HG03565 (cell line): ENCODE measurements around the gene SAMHD1.
"Not testable (repeated sequence)": the region's sequence is repeated elsewhere in the genome, so short reads cannot be mapped to it uniquely, and the experiment has no call there.

Experiments
- ATAC-seq: cut with Tn5 transposase; IDR thresholded peaks from one replicate; pipeline ENCODE4 v1.9.1; 2021; ENCODE audit warnings: mild to moderate bottlenecking, moderate library complexity; ENCODE audit not compliant: unreplicated experiment

Gene SAMHD1

DNA sequence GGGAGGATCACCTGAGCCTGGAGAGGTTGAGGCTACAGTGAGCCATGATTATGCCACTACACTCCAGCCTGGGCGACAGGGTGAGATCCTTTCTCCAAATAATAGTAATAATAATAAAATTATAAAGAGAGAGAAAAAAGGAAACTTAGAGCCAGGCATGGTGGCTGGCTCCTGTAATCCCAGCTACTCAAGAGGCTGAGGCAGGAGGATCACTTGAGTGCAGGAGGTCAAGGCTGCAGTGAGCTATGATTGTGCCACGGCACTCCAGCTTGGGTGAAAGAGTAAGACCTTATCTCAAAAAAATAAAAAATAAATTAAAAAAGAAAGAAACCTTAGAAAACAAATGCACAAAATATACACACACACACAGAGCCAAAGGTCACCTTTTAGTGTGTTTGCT lies 5.2 kb upstream of the SAMHD1 start:
- ATAC-seq, result no peak

DNA sequence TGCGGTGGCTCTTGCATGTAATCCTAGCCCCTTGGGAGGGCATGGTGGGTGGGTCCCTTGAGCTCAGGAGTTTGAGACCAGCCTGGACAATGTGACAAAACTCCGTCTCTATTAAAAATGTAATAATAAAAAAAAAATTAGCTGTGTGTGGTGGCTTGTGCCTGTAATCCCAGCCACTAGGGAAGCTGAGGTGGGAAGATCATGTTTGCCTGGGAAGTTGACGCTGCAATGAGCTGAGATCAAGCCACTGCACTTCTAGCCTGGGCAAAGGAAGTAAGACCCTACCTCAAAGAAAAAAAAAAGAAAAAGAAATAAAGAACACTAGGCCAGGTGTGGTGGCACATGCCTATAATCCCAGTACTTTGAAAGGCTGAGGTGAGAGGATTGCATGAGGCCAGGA lies 4.5 kb upstream of the SAMHD1 start:
- no peak for ATAC-seq

DNA sequence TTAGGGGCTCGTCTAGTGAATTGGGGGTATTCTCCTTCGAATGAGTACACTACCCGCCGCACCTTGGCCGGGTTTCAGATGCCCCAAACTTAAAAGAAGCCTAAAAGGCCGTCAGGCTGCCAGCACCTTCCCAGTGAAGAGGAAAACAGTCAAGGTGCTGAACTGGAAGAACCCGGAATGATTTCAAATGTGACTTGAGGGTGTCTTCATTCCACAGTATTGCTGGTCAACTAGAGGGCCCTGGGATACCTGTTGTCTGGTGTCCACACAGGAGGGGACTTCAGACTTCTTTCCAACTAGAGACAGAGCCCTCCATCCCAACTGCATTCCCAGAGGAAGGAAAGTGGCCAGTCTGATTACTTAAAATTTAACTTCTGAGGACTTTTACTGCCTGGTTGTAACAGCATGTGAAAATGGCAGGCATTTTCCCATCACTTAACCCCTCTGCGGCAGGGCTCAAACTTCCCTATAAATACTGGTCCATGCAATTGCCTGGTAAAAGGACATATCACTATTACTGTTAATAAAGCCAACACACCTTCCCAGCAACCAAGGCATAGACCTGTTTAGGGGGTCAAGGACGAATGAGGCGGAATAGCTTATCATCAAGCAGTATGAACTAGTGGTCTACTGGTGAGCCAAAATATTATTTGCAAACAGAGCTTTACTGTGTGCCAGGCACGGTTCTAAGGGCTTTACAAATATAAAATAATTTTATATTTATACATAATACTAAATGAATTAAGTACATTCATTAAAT lies 651 bp upstream of the SAMHD1 start:
- no peak for ATAC-seq

DNA sequence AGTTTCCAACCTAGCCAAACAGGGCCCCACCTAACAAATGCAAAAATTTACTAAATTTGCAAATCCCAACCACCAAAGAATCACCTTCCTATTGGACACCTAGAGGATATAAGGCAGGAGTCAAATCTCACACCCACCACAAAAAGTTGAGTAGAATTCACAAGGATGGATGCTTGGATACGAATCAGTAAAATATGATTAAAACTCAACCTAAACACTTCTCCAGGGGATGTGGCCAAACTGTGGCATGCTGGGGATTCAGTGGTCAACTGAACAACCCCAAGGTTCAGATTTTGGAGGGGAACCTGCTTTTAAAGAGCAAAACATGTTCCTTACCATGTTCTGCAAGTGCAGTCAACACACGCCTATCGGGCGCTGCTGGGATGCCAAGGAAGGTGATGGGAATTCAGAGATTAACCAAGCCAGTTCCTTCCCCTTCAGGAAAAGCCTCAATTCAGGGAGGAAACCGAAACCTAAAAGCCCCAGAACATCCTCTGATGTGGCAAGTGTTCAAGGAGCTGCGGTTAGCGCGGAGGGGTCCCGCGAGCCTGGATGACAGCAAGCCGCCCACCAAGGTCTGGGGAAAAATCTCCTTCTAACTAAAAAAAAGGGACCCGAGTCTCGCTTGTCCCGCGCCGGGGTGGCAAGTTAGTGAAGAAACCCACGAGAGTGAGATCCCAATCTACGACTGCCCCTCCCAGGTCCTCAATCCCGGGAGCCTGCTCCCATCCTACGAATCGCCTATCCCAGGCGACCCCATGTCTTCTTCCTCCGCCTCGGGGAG lies 902 bp downstream of the SAMHD1 start:
- no peak for ATAC-seq

DNA sequence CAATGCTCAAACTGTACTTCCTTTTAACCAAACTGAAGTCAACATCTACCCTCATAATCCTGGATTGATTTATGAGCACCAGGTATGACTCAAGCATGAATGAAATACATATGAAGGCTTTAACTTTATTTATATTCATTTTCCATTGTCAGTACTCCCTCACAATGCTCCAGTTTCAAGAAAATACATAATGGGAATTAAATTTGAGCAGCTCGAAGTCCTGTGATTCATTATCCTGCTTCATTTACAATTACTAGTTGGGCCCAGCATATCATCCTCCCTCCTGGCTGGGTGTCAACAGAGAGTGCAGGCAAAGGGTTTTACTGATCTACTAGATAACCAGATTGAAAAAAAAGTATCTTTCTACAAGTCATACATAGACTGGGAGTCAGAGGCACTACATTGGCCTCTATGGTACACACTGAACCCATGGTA lies 10.1 kb downstream of the SAMHD1 start:
- no peak for ATAC-seq

DNA sequence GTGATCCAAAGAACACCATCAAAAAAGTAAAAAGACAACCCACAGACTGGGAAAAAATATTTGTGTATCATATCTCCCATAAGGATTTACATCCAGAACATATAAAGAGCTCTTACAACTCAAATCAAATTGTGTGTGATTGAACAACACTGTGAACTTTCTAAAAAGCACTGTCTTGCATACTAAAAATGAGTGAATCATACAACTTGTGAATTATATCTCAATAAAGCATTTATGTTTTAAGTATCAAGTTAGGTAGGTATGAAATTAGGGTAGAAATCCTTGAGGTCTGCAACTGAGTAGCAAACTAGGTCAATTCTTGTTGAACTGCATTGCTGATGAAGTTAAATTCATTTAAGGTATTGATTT lies 14.1 kb downstream of the SAMHD1 start:
- no peak for ATAC-seq

DNA sequence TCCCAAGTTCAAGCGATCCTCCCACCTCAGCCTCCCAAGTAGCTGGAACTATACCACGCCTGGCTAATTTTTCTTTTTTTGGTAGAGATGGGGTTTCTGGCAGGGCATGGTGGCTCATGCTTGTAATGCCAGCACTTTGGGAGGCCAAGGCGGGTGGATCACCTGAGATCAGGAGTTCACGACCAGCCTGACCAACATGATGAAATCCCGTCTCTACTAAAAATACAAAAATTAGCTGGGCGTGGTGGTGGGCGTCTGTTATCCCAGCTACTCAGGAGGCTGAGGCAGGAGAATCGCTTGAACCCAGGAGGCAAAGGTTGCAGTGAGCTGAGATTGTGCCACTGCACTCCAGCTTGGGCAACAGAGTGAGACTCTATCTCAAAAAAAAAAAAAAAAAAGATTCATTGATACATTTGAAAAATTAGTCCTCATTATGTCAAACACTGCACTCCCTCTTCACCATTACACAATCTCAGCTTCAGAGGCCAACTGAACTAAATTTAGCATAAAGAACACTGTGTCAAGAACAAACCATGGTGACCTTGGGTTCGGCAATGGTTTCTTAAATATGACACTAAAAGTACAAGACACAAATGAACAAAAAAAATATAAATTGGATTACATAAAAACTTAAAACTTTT lies 14.6 kb downstream of the SAMHD1 start:
- ATAC-seq, result not testable (repeated sequence)

DNA sequence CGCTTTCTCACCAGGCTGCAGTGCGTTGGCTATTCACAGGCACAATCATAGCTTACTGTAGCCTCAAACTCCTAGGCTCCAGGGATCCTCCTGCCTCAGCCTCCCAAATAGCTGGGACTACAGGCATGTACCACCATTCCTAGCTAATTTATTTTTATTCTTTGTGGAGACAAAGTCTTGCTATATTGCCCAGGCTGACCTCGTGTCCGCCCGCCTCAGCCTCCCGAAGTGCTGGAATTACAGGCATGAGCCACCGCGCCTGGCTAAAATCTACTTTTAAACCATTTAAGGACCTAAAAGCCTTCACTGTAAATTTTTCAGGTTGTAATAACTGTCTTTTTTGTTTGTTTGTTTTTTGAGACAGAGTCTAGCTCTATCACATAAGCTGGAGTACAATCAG lies 15.2 kb downstream of the SAMHD1 start:
- no peak for ATAC-seq

DNA sequence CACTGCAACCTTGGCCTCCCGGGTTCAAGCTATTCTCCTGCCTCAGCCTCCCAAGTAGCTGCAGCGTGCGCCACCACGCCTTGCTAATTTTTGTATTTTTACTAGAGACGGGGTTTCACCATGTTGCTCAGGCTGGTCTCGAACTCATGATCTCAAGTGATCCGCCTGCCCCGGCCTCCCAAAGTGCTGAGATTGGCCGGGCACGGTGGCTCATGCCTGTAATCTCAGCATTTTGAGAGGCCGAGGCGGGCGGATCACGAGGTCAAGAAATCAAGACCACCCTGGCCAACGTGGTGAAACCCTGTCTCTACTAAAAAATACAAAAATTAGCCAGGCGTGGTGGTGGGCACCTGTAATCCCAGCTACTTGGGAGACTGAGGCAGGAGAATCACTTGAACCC lies 17.9 kb downstream of the SAMHD1 start:
- not testable (repeated sequence) for ATAC-seq

DNA sequence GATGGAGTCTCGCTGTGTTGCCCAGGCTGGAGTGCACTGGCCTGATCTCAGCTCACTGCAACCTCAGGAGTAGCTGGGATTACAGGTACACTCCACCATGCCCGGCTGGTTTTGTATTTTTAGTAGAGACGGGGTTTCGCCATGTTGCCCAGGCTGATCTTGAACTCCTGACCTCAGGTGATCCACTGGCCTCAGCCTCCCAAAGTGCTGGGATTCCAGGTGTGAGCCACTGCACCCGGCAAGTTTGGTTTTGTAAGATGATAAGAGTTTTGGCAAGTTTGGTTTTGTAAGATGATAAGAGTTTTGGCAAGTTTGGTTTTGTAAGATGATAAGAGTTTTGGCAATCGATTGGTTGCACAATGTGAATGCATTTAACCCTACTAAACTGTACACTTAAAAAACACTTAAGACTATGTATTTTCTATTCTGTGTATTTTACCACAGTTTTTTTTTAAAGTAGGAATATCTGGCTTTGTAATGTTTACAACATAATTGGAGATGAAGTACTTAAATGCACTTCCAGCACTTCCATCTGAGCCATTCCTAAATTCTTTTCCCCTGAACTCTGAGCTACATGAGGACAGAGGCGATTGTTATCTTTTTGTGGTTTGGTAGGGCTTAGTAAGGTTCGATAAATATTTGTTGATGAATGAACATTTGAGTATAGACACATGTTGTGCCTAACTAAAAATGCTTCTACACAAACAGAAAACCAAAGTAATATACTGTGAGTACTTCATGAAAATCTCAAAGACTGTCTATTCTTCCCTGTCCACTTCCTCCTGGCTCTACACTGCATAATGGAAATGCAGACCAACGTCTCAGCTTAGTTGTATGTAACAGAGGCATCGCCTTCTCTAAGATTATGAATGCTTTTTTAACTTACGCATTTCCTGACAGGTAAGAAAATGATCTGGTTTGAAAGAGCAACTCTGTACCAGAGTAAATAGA lies 18.8 kb downstream of the SAMHD1 start:
- no peak for ATAC-seq

DNA sequence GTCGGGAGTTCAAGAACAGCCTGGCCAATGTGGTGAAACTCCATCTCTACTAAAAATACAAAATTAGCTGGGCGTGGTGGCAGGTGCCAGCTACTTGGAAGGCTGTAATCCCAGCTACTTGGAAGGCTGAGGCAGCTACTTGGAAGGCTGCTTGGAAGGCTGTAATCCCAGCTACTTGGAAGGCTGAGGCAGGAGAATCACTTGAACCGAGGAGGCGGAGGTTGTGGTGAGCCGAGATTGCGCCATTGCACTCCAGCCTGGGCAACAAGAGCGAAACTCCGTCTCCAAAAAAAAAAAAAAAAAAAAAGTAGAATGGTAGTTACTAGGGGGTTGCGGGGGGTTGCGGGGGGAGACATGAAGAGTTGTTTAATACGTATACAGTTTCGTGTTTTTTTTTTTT lies 19.4 kb downstream of the SAMHD1 start:
- ATAC-seq, result not testable (repeated sequence)

DNA sequence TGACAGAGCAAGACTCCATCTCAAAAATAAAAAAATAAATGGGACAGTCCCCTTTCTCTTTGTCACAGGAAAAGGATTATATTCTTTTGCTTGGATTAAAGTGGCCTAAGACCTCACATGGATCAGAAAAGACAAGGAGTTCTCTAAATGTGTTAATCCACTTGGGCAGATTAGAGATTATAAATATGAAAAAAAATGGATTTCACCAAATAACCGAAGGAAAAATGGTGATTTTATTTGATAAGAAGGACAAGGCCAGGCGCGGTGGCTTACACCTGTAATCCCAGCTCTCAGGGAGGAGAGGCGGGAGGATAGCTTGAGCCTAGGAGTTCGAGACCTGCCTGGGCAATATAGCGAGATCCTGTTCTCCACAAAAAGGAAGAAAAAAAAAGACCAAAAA lies 21.8 kb downstream of the SAMHD1 start:
- ATAC-seq, result no peak

DNA sequence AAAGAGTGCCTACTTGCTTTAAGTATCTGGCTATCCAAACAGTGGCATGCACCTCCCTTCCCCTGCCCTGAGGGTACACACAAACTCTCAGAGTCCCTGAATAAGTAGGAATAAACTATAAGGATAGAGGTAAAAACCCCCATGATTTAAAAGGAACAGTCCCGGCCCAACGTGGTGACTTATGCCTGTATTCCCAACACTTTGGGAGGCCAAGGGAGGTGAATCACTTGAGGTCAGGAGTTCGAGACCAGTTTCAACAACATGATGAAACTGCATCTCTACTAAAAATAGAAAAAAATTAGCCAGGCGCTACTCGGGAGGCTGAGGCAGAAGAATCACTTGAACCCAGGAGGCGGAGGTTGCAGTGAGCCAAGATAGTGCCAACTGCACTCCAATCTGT lies 22.2 kb downstream of the SAMHD1 start:
- no peak for ATAC-seq

DNA sequence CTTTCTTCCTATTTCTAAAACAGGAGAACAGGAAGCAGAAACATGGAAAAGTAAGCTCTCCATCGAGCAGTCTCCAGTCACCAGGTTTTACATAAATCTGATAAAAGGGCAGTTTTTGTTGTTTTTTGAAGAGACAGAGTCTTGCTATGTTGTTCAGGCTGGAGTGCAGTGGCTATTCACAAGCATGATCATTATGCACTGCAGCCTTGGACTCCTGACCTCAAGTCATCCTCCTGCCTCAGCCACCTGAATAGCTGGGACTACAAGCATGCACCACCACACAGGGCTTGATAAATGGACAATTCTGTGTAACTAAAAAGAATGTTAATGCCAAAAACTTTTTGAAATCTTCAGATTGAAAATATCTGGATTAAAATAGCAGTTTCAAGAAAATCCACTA lies 23.8 kb downstream of the SAMHD1 start:
- ATAC-seq, result no peak

DNA sequence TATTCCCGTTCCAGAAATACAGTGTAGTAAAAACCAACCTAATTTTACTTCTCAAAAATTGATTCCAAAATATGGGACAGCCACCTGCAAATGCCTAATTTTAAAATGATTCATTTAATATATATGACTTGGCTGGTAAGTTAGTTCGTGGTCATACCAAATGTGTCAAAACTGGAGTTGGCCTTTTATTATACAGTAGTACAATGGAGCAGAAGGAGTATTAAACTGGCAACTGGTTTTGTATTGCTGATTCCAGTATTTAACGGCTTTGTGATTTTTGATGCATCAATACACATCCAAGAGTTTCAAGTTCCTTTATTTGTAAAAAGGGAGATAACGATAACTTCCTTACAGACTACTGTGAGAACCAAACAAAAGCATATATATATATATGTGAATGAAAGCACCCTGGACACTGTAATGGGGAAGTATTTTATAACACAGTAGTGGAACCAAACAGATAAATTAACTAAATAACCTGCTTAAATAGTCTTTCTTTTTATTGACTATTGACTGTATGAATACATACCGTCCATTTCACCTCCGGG lies 24.8 kb downstream of the SAMHD1 start:
- ATAC-seq, result no peak

DNA sequence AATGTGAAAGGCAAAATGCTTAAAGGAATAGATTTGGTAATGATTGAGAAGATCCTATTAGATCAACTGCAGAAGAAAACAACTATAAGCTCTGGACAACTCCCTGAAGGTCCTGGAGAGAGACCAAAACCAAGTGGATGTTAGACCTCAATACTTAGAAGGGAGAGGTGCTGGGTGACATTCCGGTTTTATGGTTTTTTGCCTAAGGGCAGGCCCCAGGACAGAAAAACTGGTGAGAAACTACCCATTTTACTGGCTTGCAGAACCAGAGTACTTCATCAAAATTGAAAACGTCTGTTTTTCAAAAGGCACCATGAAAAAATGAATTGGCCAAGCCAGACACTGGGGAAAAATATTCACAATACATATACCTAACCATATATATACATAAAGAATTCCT lies 26.3 kb downstream of the SAMHD1 start:
- no peak for ATAC-seq

DNA sequence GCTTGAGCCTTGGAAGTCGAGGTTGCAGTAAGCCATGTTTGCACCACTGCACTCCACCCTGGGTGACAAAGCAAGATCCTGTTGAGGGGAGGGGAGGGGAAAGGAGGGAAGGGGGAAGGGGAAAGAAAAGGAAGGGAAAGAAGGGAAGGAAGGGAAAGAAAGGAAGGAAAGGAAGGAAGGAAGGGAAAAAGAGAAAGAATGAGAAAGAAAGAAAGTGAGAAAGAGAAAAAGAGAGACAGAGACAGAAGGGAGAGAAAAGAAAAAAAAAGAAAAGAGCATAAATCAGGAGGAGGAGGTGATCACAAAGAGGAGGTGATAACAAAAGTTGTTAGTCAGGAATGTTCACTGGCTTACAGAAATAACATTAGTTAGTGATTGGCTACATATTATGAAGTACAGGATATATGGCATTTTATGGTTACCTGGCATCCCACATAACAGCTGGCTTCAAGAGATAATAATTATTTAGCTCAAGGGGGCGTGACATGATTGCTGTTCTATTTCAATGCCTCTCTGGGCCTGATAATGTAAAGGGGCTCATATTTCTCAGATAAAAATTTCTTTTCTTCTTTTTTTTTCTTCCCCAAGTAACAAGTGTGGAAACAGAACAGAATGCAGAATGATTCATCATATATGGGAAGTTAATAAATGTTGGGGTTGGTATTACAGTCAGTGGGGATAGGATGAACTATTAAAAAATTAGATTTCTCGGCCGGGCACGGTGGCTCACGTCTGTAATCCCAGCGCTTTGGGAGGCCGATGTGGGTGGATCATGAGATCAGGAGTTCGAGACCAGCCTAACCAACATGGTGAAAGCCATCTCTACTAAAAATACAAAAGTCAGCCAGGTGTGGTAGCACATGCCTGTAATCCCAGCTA lies 27.1 kb downstream of the SAMHD1 start:
- ATAC-seq, result no peak

DNA sequence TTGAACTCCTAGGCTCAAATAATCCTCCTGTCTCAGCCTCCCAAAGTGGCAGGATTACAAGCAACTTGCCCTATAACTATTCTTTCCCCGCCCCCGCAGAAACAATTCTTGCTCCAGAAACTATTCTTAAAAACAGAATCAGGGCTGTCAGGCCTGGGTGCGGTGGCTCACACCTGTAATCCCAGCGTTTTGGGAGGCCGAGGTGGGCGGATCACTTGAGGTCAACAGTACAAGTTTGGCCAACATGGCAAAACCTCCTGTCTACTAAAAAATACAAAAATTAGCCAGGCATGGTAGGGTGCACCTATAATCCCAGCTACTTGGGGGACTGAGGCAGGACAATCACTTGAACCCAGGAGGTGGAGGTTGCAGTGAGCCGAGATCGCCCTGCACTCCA lies 31.2 kb downstream of the SAMHD1 start:
- ATAC-seq, result no peak

DNA sequence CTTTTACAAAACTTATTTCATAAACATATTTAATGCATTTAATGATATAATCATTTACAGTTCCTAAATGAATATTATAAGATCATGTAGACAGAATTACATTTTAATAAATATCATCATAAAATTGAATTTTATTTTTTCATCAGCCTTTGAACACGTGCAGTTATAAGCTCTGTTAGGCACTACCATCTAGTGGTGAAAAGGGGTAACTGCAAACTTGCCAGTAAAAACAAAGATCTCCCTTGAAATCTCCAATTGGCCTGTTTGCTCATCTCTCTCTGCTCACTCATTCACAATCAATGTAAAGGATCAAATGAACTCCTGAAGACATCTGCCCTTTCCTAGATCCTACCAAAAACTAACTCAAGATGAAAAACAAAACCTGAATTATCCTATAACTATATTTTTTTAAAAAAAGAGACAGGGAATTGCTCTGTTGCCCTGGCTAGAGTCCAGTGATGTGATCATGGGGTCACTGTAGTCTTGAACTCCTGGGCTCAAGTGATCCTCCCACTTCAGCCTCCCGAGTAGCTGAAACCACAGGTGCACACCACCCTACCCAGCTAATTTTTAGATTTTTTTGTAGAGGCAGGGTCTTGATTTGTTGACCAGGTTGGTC lies 31.7 kb downstream of the SAMHD1 start:
- no peak for ATAC-seq
